ENCODE results near the gene USP20. TPM values are rescaled to one million over a fixed set of nuclear protein-coding genes. Genes with fewer than 3 reads are reported as not detected.

Gene USP20
- total RNA-seq, 1 experiment from 2014 or later, result 7.3 TPM

- no peak for DNase-seq (ENCODE audit: low read depth)
Measured at GRCh38 chr9:129918296-129918950, 83.2 kb downstream of the USP20 start.

GRCh38 chr9:129919277-129919676 is 84.0 kb downstream of the USP20 start:
- DNase-seq (ENCODE audit: low read depth), result no peak

GRCh38 chr9:129919841-129920240 is 84.6 kb downstream of the USP20 start:
- no peak for DNase-seq (ENCODE audit: low read depth)

- no peak for DNase-seq (ENCODE audit: low read depth)
Measured at GRCh38 chr9:129921905-129922304, 86.6 kb downstream of the USP20 start.

- DNase-seq (ENCODE audit: low read depth), result no peak
Measured at GRCh38 chr9:129923589-129923988, 88.3 kb downstream of the USP20 start.

- peak; percentile 29 for DNase-seq (ENCODE audit: low read depth)
Measured at GRCh38 chr9:129929496-129930125, 94.4 kb downstream of the USP20 start.

- DNase-seq (ENCODE audit: low read depth), result no peak
Measured at GRCh38 chr9:129930743-129931142, 95.5 kb downstream of the USP20 start.

Other genes starting within 250 kb of the USP20 start
- gene C9orf50, start 214.4 kb upstream of the USP20 start, total RNA-seq (2014; rRNA removed; shearing (Covaris generic)), result not detected in 2 replicates
- 39.2 and 40.6 TPM in 2 replicates for gene NTMT1, start 209.3 kb upstream of the USP20 start, total RNA-seq (2014; rRNA removed; shearing (Covaris generic))
- gene ASB6, start 193.3 kb upstream of the USP20 start, total RNA-seq (2014; rRNA removed; shearing (Covaris generic)), result 10.3 and 12.2 TPM in 2 replicates
- gene PRRX2, start 169.8 kb upstream of the USP20 start, total RNA-seq (2014; rRNA removed; shearing (Covaris generic)), result not detected in 2 replicates
- gene PTGES, start 82.4 kb upstream of the USP20 start, total RNA-seq (2014; rRNA removed; shearing (Covaris generic)), result 0.59 and 0.96 TPM in 2 replicates
- gene TOR1B, start 32.3 kb upstream of the USP20 start, total RNA-seq (2014; rRNA removed; shearing (Covaris generic)), result 30.8 and 33.2 TPM in 2 replicates
- 34.0 and 35.9 TPM in 2 replicates for gene TOR1A, start 11.3 kb upstream of the USP20 start, total RNA-seq (2014; rRNA removed; shearing (Covaris generic))
- 44.1 and 50.6 TPM in 2 replicates for gene C9orf78, start 183 bp upstream of the USP20 start, total RNA-seq (2014; rRNA removed; shearing (Covaris generic))
- 12.7 and 20.1 TPM in 2 replicates for gene FNBP1, start 207.7 kb downstream of the USP20 start, total RNA-seq (2014; rRNA removed; shearing (Covaris generic))
- 11.3 and 16.0 TPM in 2 replicates for gene GPR107, start 218.4 kb downstream of the USP20 start, total RNA-seq (2014; rRNA removed; shearing (Covaris generic))

Data from RPMI7951 (cell line).